SK-N-MC (cell line): Measurements from ENCODE around the gene PRKAR1B.

ENCODE experiments used
- DNase-seq: peaks from one replicate; pipeline ENCODE4 v3.0.0-alpha.2; 2011; ENCODE audit warnings: low read depth, low spot score
- H3K27ac ChIP-seq: fragments of 200-600 bp; sonication (generic); 2 replicates; pipeline ENCODE4 v1.5.1; 2016; ENCODE audit warnings: mixed run types
- H3K36me3 ChIP-seq: fragments of 200-600 bp; sonication (generic); 2 replicates; pipeline ENCODE4 v1.6.1; 2017; ENCODE audit warnings: antibody characterized with exemption, low read length, mixed read lengths; ENCODE audit not compliant: insufficient read depth
- H3K4me3 ChIP-seq: fragments of 200-600 bp; sonication (generic); 2 replicates; pipeline ENCODE4 v1.5.1; 2016
- H3K9ac ChIP-seq: fragments of 200-600 bp; sonication (generic); 2 replicates; pipeline ENCODE4 v1.8.0; 2017; ENCODE audit warnings: mixed run types, mixed read lengths; ENCODE audit not compliant: insufficient read length
- H3K9me3 ChIP-seq: fragments of 200-600 bp; sonication (generic); 2 replicates; pipeline ENCODE4 v1.6.1; 2017; ENCODE audit warnings: low read depth, mild to moderate bottlenecking, antibody characterized with exemption, low read length, moderate library complexity, mixed read lengths
- EZH2 ChIP-seq: fragments of 200-600 bp; sonication (generic); IDR thresholded peaks from one replicate; pipeline ENCODE4 v1.6.1; 2017; ENCODE audit warnings: antibody characterized with exemption
- FOXP2 ChIP-seq: optimal IDR thresholded peaks from 2 replicates; pipeline ENCODE3; 2011; ENCODE audit warnings: mild to moderate bottlenecking, moderate library complexity; ENCODE audit not compliant: insufficient read depth; ENCODE audit errors: extremely low read length, control extremely low read depth
- POLR2AphosphoS5 ChIP-seq: IDR thresholded peaks from 2 replicates; pipeline ENCODE4 v1.6.1; 2012; ENCODE audit warnings: mild to moderate bottlenecking, low read depth, low read length, borderline replicate concordance

The PRKAR1B gene

DNA sequence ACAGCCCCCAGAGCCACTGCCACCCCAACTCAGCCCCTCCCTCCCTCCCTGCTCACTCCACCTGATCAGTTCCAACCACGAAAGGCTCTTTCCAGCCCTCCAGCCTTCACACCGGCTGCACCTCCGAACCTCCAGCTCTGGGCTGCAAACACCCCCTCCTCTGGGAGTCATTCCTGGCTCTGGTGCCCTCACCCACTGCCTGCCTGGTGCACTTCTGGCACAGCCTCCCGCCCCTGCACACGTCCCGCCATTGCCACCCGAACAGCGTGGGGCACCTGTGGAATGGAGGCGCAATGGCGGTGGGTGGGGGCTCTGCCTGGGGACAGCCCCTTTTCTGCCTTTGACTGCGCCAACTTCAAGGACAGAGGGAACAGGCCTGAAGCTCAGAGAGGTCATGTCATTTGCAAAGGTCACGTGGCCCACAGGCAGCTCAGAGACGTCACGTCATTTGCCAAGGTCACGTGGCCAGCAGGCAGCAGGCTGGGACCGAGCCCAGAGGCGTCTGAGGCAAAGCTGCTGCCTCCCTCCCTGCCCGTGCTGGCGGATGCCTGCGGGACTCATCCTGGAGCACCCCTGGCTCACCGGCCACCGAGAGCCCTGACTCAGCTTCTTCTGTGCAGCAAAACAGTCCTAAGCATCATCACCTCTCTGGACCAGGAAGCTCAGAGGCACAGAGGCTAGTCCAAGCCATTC is 76.6 kb downstream of the PRKAR1B start:
- Histone ChIP-seq H3K36me3 (no peaks in the 10 kb centered on the region), H3K9ac (no peak overlapping the region), H3K4me3 (no peak overlapping the region), H3K9me3 (no peaks in the 10 kb centered on the region), H3K27ac (no peak overlapping the region)
- no peak for DNase-seq
- TF ChIP-seq EZH2: no peak
- no peak for TF ChIP-seq FOXP2
- no peak for TF ChIP-seq POLR2AphosphoS5

DNA sequence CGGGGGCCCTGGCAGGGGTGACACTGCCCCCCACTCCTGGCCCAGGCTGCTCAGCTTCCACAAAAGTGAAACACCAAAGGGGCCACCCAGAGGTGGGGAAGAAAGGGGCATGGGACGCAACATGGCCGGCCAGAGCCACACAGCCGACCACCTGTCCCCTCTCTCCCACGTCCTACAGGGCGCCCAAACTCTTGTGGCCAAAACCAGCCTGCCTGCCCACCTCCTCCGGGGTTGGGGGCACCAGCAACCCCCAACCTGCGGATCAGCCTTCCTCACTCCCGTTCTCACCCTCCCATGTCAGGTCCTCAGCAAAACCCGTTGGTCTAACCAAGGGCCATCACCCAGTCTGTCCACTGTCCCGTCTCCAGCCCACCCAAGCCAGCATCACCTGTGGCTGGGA is 80.1 kb downstream of the PRKAR1B start:
- no peak for TF ChIP-seq FOXP2
- no peak for TF ChIP-seq EZH2
- no peaks in the 10 kb centered on the region for H3K36me3 ChIP-seq

DNA sequence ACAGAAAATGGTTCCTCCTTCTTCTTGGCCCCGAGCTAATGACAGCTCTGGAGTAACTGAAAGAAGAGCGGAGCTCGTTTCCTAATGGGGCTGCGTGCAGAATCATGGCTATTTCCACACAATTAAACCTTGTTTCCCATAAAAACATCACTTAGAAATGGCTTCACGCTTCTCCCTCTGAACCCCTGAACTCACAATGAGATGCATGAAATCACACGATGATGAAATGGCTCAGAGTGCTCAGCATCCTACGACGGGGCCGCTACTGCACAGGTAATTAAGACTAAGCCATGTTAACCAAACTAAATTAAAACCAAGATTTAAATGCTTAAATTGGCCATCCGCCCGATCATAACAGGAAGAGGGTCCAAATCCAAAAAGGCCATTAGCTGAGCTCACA is 80.6 kb downstream of the PRKAR1B start:
- Histone ChIP-seq H3K36me3 (no peaks in the 10 kb centered on the region), H3K9ac (no peak overlapping the region), H3K4me3 (no peak overlapping the region), H3K9me3 (no peaks in the 10 kb centered on the region), H3K27ac (no peak overlapping the region)
- no peak for DNase-seq
- no peak for TF ChIP-seq POLR2AphosphoS5
- TF ChIP-seq EZH2: no peak
- no peak for TF ChIP-seq FOXP2

More for the DNA sequence above, 80.1 kb downstream of the PRKAR1B start:
- Histone ChIP-seq H3K27ac (no peak overlapping the region), H3K9ac (no peak overlapping the region), H3K9me3 (no peaks in the 10 kb centered on the region), H3K4me3 (no peak overlapping the region)
- no peak for DNase-seq

DNA sequence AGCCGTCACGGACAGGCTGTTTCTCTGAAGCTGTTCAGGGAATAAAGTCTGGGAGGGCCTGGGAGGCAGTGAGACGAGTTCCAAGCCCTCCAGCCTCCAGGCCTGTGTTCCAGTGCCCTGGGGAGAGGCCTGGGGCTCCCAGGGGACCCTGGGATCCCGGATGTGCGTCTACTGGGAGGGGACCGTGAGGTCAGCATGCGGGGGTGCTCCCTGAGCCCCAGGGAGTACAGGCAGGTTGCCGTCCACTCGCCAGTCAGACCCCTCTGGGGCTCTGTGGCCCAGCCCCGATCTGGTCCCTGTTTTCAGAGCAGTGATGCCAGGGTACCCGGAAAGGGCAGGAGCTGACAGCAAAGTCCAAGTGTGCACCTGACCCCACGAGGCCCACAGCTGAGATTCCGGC is 81.5 kb downstream of the PRKAR1B start:
- H3K27ac ChIP-seq: no peak overlapping the region
- H3K36me3 ChIP-seq: no peaks in the 10 kb centered on the region
- H3K9ac ChIP-seq: no peak overlapping the region
- H3K9me3 ChIP-seq: no peaks in the 10 kb centered on the region
- TF ChIP-seq EZH2 (no peak), POLR2AphosphoS5 (no peak), FOXP2 (no peak)
- H3K4me3 ChIP-seq: no peak overlapping the region
- no peak for DNase-seq

DNA sequence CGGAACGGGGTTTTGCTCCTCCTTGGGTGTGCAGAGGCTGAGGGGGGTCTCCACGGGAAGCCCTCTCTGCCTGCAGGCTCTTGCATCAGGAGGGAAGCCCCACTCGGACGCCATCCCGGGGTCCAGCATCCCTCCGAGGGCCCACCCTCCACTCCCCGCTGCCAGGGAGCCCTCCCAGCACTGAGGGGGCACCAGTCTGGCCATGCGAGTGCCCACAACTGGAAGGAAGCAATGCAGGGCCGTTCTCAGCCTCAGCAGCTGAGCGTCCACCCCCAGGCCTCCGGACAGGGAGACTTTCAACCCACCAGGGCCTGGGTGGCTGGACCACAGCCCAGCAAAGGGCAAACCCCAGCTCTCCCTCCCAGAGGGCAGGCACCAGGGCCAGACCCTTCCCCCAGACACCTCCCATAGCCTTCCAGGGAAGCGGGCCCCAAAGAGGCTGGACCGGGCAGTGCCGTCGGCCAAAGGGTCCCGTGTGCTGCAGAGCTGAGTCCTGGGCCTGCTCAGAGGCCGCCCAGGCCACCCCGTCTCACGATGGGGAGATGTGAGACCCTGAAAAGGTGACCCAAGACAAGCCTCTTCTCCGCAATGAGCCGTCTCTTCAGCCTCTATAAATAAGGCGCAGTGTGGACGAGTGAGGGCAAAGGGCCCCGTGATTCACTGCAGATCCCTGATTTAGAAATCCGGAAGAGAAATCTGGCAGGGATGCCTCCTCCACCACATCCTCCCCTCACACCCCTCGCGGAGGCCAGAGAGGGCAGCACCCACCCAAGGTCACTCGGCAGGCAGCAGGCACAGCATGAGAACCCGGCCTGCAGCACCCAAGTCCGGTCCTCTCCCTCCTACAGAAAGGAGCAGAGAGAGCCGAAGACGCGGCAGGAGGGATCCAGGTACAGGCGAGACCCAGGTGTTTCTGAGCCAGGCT is 82.4 kb downstream of the PRKAR1B start:
- TF ChIP-seq EZH2: no peak
- no peak for TF ChIP-seq POLR2AphosphoS5
- TF ChIP-seq FOXP2: no peak
- no peaks in the 10 kb centered on the region for H3K36me3 ChIP-seq
- H3K9me3 ChIP-seq: no peaks in the 10 kb centered on the region
- DNase-seq: no peak
- H3K9ac ChIP-seq: no peak overlapping the region
- no peak overlapping the region for H3K4me3 ChIP-seq
- H3K27ac ChIP-seq: no peak overlapping the region

DNA sequence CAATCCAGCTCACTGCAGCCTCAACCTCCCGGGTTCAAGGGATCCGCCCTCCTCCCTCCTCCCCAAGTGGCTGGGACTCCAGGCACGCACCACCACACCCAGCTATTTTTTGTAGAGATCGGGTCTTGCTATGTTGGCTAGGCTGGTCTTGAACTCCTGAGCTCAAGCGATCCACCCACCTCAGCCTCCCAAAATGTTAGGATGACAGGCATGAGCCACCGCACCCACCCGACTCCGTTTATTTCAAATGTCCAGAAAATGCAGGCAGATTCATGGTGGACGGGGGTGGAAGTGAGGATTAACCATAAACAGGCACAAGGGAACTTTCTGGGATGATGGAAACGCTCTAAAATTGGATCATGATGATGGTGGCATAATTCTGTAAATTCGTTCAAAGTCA is 85.1 kb downstream of the PRKAR1B start:
- H3K36me3 ChIP-seq: no peaks in the 10 kb centered on the region
- no peak overlapping the region for H3K9ac ChIP-seq
- H3K4me3 ChIP-seq: no peak overlapping the region
- H3K27ac ChIP-seq: no peak overlapping the region
- no peaks in the 10 kb centered on the region for H3K9me3 ChIP-seq
- no peak for DNase-seq
- TF ChIP-seq EZH2: no peak
- TF ChIP-seq POLR2AphosphoS5: no peak
- no peak for TF ChIP-seq FOXP2

DNA sequence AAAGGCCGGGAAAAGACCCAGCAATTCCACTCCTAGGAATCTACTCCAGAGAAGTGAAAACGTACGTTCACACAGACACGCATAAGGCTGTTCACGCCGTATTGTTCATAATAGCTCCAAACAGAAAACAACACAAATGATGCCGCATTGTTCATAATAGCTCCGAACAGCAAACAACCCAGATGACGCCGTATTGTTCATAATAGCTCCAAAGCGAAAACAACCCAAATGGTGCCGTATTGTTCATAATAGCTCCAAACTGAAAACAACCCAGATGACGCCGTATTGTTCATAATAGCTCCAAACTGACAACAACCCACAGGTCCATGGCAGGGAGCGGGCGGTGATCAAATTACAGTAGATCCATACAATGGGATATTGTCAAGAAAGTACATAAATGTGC is 85.8 kb downstream of the PRKAR1B start:
- no peaks in the 10 kb centered on the region for H3K9me3 ChIP-seq
- no peaks in the 10 kb centered on the region for H3K36me3 ChIP-seq
- no peak overlapping the region for H3K27ac ChIP-seq
- TF ChIP-seq FOXP2 (no peak), POLR2AphosphoS5 (no peak), EZH2 (no peak)
- no peak for DNase-seq
- no peak overlapping the region for H3K9ac ChIP-seq
- H3K4me3 ChIP-seq: no peak overlapping the region

DNA sequence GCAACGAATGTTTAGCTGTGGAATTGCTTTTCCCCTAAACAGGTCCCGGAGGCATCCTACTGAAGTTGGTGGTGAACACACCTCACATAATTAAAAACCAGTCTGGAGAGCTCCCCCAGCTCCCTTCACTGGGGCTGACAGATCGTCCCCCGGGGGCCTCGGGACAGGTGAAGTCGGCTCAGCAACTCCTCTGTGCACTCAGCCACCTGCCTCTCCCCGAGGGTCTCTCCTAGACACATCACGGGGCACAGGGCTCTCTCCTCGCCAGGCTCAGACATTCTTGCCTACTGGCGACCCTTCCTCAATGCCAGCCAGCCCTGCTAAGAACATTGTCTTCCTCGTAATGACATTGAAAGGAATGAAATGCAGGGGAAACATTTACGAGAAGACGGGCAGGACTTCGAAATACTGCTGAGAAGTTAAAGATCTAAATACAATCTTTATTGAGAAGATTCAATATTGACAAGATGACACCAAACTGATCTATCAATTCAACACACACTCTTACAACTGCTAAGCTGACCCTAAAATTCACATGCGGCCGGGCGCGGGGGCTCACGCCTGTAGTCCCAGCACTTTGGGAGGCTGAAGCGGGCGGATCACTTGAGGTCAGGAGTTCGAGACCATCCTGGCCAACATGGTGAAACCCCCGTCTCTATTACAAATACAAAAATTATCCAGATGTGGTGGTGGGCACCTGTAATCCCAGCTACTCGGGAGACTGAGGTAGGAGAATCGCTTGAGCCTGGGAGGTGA is 88.6 kb downstream of the PRKAR1B start:
- no peak for TF ChIP-seq POLR2AphosphoS5
- TF ChIP-seq FOXP2: no peak
- no peak for TF ChIP-seq EZH2
- Histone ChIP-seq H3K27ac (no peak overlapping the region), H3K9me3 (no peaks in the 10 kb centered on the region), H3K36me3 (no peaks in the 10 kb centered on the region), H3K4me3 (no peak overlapping the region), H3K9ac (no peak overlapping the region)
- DNase-seq: no peak
